ENCODE results near the gene MAP3K2. TPM values are rescaled to one million over a fixed set of nuclear protein-coding genes. Genes with fewer than 3 reads are reported as not detected.
A peak's percentile ranks its signal among the peaks of the same experiment; 100 is the strongest.

The MAP3K2 gene
- total RNA-seq, 1 experiment from 2014 or later, result 38.7 TPM

DNA sequence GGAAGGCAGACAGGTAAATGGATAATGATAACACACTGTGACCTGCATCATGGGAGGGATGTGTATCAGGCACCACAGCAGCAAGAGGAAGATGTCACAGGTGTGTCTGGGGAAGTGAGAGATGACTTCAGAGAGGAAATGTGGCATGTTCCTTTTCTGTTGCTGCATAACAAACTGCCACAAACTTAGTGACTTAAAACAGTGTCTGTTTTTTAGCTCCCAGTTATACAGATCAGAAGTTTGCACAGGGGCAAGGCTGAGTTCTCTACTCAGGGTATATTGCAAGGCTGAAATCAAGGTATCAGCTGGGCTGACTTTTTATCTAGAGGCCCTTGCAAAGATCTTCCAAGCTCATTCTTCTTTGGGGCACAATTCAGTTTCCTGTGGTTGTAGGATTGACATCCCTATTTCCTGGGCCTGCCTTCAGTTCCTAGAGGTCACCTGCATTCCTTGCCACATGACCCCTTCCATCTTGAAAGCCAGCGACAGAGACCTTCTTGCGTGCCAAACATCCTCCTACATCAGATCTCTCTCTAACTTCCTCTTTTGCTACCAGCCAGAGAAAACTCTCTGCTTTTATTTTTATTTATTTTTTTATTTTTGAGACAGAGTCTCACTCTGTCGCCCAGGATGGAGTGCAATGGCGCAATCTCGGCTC is 2.1 kb upstream of the MAP3K2 start:
- no peak overlapping the region for H3K27ac Mint-ChIP-seq (ENCODE audit: unreplicated experiment)
- POLR2A ChIA-PET, result no interaction called here
- Histone ChIP-seq H3K4me1 (peaks cover 22% of the 10 kb centered on the region), H3K36me3 (ENCODE audit: control insufficient read depth, insufficient read depth, low read length) (no peaks in the 10 kb centered on the region), H3K27me3 (replicated peaks; ENCODE audit: control insufficient read depth, insufficient read depth, low read length) (no peaks in the 10 kb centered on the region), H3K9me3 (no peaks in the 10 kb centered on the region), H3K4me3 (ENCODE audit: low read depth, low read length) (no peak overlapping the region)
- H3K36me3 Mint-ChIP-seq (ENCODE audit: insufficient read depth, unreplicated experiment), result peaks cover 23% of the 10 kb centered on the region
- H3K4me1 Mint-ChIP-seq (ENCODE audit: low read depth, unreplicated experiment), result peaks cover 35% of the 10 kb centered on the region
- no peak for DNase-seq
- CTCF ChIA-PET, result no interaction called here
- no TSS peak for BruUV-seq (replicated peaks)
- no peaks in the 10 kb centered on the region for H3K9me3 Mint-ChIP-seq (ENCODE audit: unreplicated experiment)
- no peaks in the 10 kb centered on the region for H3K27me3 Mint-ChIP-seq (ENCODE audit: insufficient read depth, unreplicated experiment)
- intact Hi-C loops (cut with micrococcal nuclease; ENCODE audit: unreplicated experiment), result loop anchor here (5.0 kb wide), 3 partner anchors 32 to 152 kb away; no protein-coding TSS in a partner anchor
- no peak for TF ChIP-seq CTCF (IDR thresholded peaks at IDR 0.05; ENCODE audit: insufficient read depth in 1 of 2, low read depth in 1 of 2, low read length in 1 of 2, severe bottlenecking in 1 of 2, unreplicated experiment in 1 of 2)
- H3K4me3 Mint-ChIP-seq (ENCODE audit: unreplicated experiment), result no peak overlapping the region

- Mint-ChIP-seq H3K4me1 (ENCODE audit: low read depth, unreplicated experiment) (peaks cover 41% of the 10 kb centered on the region), H3K27me3 (ENCODE audit: insufficient read depth, unreplicated experiment) (no peaks in the 10 kb centered on the region), H3K4me3 (ENCODE audit: unreplicated experiment) (peak overlapping the region; percentile 82), H3K9me3 (ENCODE audit: unreplicated experiment) (no peaks in the 10 kb centered on the region), H3K27ac (ENCODE audit: unreplicated experiment) (peak overlapping the region; percentile 53), H3K36me3 (ENCODE audit: insufficient read depth, unreplicated experiment) (peaks cover 19% of the 10 kb centered on the region)
- TF ChIP-seq CTCF (IDR thresholded peaks at IDR 0.05; ENCODE audit: insufficient read depth in 1 of 2, low read depth in 1 of 2, low read length in 1 of 2, severe bottlenecking in 1 of 2, unreplicated experiment in 1 of 2), result no peak
- ChIA-PET CTCF (interaction anchor here (0.6 to 1.0 kb wide), 4 partner anchors 18 to 191 kb away, joined by 3 to 6 read pairs (median 3); no protein-coding TSS in a partner anchor), POLR2A (interaction anchor here (1.3 kb wide), 2 partner anchors 20 to 138 kb away, joined by 3 to 9 read pairs; partner anchors contain the start of gene IWS1)
- peak in 1 of 2 experiments; percentile 24 for DNase-seq
- Histone ChIP-seq H3K4me1 (peaks cover 22% of the 10 kb centered on the region), H3K9me3 (no peaks in the 10 kb centered on the region), H3K27me3 (replicated peaks; ENCODE audit: control insufficient read depth, insufficient read depth, low read length) (no peaks in the 10 kb centered on the region), H3K4me3 (ENCODE audit: low read depth, low read length) (peak overlapping the region; percentile 57), H3K36me3 (ENCODE audit: control insufficient read depth, insufficient read depth, low read length) (no peaks in the 10 kb centered on the region)
- TSS peak; percentile 73 for BruUV-seq (replicated peaks)
- intact Hi-C loops (cut with micrococcal nuclease; ENCODE audit: unreplicated experiment), result loop anchor here (1.0 to 5.0 kb wide), 4 partner anchors 20 to 154 kb away; no protein-coding TSS in a partner anchor
Measured at GRCh38 chr2:127388423-127389164, 819 bp upstream of the MAP3K2 start.

All from Caco-2 (cell line).